NCI-H82 treated with DMSO at 0.1 percent for 48 hours (cell line): ENCODE data around the gene MDM2.
A peak's percentile ranks its signal among the peaks of the same experiment; 100 is the strongest.
"Not testable (repeated sequence)": the region's sequence is repeated elsewhere in the genome, so short reads cannot be mapped to it uniquely, and the experiment has no call there.

Experiments used
- DNase-seq: peaks from one replicate; lab custom pipeline; 2025; ENCODE audit not compliant: unreplicated experiment; lab: John Stamatoyannopoulos, UW

MDM2 gene

DNA sequence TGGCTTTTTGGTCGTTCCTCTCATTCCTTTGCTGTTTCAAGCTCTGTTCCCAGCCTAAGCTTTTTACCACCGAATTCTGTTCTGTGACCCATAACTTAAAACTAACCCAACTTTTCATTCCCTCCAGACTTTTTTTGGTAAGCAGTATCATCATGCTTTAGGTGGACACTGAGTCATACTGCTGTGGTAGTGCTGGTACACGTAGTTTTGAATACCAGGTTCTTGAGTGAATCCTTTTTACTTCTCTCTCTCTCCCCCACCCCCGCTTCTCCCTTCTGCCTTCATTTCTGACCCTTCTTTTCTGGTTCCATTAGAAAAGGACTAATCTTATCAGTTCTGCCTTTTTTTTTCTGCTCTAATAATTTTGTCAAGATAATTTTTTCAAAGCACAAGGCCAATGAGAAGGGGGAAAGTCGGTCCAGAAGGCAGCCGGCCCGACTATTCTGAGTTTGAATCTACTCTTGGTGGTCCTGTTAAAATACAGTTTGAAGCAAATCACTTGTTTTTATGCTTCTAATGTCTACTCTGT, 2.3 kb upstream of the MDM2 start:
- DNase-seq, result no peak

- no peak for DNase-seq
Measured at GRCh38 chr12:68806488-68807237, 1.3 kb upstream of the MDM2 start.

DNA sequence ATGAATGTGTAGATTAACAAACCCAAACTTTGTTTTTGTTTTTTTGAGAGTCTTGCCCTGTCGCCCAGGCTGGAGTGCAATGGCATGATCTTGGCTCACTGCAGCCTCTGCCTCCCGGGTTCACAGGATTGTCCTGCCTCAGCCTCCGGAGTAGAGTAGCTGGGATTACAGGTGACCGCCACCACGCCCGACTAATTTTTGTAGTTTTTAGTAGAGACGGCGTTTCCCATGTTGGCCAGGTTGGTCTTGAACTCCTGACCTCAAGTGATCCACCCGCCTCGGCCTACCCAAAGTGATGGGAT, 752 bp upstream of the MDM2 start:
- DNase-seq, result not testable (repeated sequence)

DNA sequence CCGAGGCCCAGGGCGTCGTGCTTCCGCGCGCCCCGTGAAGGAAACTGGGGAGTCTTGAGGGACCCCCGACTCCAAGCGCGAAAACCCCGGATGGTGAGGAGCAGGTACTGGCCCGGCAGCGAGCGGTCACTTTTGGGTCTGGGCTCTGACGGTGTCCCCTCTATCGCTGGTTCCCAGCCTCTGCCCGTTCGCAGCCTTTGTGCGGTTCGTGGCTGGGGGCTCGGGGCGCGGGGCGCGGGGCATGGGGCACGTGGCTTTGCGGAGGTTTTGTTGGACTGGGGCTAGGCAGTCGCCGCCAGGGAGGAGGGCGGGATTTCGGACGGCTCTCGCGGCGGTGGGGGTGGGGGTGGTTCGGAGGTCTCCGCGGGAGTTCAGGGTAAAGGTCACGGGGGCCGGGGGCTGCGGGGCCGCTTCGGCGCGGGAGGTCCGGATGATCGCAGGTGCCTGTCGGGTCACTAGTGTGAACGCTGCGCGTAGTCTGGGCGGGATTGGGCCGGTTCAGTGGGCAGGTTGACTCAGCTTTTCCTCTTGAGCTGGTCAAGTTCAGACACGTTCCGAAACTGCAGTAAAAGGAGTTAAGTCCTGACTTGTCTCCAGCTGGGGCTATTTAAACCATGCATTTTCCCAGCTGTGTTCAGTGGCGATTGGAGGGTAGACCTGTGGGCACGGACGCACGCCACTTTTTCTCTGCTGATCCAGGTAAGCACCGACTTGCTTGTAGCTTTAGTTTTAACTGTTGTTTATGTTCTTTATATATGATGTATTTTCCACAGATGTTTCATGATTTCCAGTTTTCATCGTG, 612 bp downstream of the MDM2 start:
- DNase-seq, result peak; percentile 21

DNA sequence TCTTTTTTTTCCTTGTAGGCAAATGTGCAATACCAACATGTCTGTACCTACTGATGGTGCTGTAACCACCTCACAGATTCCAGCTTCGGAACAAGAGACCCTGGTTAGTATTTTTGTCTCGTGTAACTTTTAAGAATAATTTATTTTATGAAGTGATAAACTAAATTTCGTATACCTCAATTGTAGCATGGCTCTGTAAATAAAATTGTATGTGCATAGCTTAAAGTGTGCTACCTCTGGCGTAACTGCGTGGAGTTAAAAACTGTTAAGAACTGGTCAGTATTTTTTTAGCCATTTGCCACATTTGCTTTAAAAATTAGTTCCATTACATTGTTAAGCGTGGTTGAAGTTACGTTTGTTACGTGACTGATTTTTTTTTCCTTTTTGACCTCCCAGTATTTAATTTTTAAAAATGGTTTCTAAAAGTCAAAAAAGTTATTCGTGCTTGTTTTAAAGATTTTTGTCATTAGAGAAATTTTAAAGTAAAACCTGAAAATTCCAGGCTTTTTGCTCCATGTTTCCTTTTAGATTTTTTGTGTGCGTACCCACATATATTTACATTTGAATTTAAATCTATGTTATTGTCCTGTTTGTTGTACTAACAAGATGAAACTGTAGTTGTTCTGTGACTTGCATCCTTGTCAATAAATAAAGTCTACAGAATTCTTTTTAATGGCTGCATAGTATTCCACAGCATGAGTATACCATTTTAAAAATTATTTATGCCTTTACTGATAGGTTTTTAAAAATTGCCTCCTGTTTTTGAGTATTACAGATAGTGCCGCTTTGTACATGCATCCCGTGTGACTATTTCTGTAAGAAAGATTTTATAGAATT, 1.4 kb downstream of the MDM2 start:
- no peak for DNase-seq

DNA sequence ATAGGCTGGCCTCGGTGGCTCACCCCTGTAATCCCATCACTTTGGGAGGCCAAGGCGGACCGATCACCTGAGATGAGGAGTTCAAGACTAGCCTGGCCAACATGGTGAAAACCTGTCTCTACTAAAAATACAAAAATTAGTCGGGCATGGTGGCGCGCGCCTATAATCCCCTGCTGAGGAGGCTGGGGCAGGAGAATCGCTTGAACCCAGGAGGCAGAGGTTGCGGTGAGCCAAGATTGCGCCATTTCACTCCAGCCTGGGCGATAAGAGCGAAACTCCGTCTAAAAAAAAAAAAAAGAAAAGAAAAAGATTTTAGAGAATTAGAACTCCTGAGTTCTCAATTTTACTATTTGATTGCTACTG, 2.0 kb downstream of the MDM2 start:
- DNase-seq, result not testable (repeated sequence)

DNA sequence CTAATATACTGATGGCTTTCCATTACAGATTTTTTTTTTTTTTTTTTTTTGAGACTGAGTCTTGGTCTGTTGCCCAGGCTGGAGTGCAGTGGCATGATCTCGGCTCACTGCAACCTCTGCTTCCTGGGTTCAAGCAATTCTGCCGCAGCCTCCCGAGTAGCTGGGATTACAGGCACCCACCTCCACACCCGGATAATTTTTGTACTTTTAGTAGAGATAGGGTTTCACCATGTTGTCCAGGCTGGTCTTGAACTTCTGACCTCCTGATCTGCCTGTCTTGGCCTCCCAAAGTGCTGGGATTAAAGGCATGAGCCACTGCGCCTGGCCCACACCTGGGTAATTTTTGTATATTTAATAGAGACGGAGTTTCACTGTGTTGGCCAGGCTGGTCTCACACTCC, 3.6 kb downstream of the MDM2 start:
- DNase-seq, result not testable (repeated sequence)

DNA sequence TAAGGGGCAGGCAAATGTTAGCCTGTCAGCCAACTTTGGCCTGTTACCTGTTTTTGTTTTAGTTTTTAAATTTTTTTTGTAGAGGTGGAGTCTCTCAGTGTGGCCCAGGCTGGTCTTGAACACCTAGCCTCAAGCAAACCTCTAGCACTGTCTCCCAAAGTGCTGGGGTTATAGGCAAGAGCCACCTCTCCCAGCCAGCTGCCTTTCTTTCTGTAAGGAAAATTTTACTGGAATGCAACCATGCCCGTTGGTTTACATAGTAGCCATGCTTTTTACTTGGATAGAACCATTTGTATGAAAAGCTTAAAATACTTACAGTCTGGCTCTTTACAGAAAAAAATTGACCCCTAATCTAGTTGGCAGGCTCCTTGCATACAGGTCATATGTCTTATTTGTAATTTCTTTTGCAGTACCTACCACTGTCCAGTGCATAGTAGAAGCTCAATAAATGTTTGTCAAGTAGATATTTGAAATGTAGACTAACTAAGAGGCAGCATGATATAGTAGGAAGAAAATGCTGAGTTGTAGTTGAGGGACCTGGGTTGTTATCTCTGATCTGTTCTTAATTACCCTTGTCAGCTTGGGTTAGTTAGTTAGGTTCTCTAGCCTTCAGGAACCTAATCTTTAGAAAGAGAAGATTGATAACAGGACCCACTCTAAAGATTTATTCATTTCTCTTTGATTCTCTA, 4.7 kb downstream of the MDM2 start:
- no peak for DNase-seq

DNA sequence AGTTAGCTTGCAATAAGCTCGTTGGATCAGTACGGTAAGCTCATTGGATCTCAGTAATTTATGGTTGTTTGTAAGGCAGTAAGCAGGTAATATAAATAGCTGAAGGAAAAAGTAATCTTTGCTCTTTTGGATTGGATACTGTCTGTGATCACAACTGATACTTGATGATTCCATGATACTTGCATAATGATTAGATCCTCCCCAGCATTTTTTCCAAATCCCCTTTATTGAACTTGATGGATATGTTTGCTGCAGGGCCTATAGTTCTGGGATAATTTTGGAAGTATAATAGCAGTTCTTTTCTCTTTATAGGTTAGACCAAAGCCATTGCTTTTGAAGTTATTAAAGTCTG, 5.2 kb downstream of the MDM2 start:
- no peak for DNase-seq

- DNase-seq, result no peak
Measured at GRCh38 chr12:68814490-68815231, 6.7 kb downstream of the MDM2 start.

DNA sequence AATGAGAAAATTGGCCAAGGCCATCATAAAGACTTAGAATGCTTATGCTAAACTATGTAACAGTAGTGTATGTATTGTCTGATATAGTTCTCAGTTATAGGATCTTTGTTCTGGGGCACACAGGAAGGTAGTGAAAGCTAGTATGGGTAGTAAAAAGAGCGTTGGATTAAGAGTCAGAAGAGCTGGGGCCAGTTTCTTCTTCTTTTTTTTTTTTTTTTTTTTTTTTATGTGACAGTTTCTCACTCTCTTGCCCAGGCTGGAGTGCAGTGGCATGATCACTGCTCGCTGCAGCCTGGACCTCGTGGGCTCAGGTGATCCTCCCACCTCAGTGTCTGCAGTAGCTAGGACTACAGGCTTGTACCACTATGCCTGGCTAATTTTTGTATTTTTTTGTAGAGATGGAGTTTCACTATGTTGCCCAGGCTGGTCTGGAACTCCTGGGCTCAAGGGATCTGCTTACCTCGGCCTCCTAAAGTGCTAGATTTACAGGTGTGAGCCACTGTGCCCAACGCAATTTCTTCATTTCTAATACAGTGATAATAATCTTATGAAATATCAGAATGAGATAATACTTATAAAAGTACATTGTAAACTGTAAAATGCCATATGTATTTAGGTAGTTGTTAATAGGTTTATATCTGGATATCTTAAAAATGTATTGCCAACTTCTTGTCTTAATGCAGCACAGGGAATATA, 7.4 kb downstream of the MDM2 start:
- DNase-seq, result no peak

GRCh38 chr12:68815928-68816800, 8.2 kb downstream of the MDM2 start:
- no peak for DNase-seq

DNA sequence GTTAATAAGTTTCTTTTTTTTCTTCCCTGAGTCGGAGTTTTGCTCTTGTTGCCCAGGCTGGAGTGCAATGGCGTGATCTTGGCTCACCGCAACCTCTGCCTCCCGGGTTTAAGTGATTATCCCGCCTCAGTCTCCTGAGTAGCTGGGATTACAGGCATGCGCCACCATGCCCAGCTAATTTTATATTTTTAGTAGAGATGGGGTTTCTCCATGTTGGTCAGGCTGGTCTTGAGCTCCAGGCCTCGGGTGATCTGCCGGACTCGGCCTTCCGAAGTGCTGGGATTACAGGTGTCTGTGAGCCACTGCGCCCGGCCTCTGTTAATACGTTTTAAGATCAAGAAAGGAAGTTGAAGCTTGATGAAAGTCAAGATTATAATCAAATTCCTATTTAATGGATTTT, 11.5 kb downstream of the MDM2 start:
- DNase-seq, result not testable (repeated sequence)

DNA sequence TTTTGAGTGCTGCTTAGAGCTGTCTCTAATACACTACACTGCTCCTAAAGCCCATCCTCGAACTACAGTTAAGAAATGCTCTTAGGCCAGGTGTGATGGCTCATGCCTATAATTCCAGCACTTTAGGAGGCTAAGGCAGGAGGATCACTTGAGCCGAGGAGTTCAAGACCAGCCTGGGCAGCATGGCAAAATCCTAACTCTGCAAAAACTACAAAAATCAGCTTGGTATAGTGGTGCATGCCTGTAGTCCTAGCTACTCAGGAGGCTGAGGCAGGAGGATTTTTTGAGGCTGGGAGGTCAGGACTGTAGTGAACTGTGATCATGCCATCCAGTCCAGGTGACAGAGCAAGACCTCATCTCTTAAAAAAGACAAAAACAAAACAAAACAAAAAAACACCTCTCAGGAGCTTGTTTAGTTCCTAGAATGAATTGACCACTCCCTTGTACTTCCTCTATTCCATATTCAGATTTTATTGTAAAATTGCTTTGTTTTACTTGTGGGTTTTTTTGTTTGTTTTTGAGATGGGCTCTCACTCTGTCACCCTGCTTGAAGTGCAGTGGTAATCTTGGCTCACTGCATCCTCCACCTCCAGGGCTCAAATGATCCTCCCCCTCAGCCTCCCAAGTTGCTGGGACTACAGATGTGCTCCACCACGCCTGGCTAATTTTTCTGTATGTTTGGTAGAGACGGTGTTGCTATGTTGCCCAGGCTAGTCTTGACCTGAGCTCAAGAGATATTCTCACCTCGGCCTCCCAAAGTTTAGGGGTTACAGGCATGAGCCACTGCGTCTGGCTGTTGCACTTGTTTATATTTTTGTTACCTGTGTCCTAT, 13.6 kb downstream of the MDM2 start:
- DNase-seq, result no peak

- no peak for DNase-seq
Measured at GRCh38 chr12:68823696-68824095, 15.7 kb downstream of the MDM2 start.

- DNase-seq, result no peak
Measured at GRCh38 chr12:68824131-68824530, 16.2 kb downstream of the MDM2 start.

DNA sequence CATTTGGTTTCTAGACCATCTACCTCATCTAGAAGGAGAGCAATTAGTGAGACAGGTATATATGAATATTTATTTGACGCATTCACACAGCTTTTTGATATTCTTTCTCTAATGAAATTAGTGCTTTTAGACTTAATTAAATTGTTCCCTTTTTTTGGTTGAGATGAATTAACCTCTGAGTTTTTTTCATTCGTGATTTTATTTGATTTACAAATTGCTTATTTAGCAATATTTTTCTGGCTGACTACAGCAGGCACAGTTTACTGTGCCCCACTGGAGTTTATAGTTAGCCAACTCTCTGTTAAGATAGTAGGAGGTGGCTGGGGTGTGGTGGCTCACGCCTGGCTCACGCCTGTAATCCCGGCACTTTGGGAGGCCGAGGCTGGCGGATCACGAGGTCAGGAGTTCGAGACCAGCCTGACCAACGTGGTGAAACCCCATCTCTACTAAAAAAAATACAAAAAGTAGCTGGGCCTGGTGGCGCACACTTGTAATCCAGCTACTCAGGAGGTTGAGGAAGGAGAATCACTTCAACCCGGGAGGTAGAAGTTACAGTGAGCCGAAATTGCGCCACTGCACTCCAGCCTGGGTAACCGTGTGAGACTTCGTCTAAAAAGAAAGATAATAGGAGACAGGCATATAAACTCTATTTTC, 16.7 kb downstream of the MDM2 start:
- no peak for DNase-seq
